NCI-H2107 treated with DMSO at 0.1 percent for 48 hours (cell line): ENCODE data around the gene SMAD1.

ENCODE experiments used
- DNase-seq: peaks from one replicate; lab custom pipeline; 2025; ENCODE audit not compliant: unreplicated experiment; lab: John Stamatoyannopoulos, UW

SMAD1 gene

GRCh38 chr4:145488310-145488709 lies 6.7 kb downstream of the SMAD1 start:
- no peak for DNase-seq

DNA sequence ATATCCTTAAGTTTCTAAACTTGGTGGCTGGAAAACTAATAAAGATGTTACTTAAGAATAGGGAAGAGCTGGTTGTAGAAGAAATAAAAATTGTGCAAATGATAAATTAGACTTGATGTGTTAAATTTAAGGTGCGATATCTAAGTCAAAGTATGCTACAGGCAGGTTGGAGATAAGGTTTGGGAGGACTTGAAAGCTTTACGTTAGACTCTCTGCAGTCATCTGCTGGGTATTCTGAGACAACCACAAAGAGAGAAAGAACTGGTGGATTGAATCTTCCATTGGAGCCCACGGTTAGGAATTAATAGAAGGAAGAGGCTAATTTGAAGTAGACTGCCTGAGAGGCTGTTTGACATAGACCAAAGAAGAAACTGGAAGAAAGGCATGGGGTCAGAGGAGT lies 7.9 kb downstream of the SMAD1 start:
- no peak for DNase-seq

DNA sequence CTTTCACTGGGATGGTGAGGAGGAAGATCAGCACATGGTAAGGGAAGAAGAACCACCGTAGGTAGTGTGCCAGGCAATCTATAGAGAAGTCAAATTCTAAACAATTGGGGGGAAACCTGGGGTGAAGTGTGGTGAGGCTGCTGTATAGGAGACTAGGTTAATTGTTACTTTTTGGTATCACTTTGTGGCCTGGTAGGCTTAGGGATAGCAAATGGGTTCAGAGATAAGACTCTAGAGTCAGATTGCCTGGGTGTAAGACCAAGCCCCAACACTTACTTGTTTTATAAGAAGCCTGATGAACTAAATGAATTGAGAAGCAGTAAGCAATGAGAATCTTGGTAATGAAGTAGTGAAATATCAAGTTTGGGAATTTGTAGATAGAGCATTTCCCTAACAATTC lies 8.7 kb downstream of the SMAD1 start:
- DNase-seq: no peak

- no peak for DNase-seq
These were observed 9.1 kb downstream of the SMAD1 start for GRCh38 chr4:145490796-145491195.

- DNase-seq: no peak
These were observed 10.7 kb downstream of the SMAD1 start for GRCh38 chr4:145492376-145492775.

DNA sequence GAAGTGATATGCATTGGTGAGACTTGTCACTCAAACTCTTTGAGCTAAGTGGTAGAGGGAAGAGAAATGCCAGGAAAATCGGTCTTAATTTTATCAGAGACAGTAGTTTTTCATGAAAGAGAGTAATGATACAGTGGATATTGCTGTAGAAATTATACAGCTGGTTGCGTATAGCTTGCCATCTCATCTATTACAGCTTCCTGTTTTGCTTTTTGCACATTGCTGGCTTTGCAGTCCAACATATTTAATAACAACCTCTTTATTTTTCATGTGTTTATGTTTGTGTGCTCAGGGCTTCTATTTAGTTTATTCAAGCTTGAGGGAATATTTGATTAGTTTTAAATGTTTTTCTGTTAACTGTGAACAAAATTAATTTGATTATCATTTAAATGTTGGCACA lies 11.5 kb downstream of the SMAD1 start:
- no peak for DNase-seq

DNA sequence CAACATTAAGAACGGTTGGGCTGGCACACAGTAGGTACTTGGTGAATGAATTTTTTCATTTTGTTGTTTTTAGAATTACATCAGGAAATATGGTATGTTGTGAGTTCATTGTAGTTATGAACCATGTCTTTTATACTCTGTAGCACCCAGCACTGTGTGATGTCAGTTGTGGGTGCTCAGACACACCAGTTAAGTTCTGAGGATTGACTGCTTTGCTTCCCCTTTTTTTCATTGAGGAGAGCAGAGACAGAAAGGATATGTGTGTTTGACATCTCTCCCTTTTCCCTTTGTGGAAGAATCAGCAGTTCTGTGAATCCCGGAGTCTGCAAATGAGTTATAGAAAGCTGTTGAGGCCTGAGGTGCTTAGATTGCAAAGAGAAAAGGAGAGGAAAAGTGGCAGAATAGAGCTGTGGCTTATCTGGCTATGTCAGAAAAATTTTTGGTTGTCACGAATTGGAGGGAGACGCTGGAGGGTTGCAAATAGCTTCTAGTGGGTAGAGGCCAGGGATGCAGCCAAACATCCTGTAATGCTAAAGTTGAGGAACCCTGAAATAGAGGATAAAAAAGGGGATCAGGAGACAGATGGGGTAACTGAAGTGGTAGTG lies 13.1 kb downstream of the SMAD1 start:
- no peak for DNase-seq

DNA sequence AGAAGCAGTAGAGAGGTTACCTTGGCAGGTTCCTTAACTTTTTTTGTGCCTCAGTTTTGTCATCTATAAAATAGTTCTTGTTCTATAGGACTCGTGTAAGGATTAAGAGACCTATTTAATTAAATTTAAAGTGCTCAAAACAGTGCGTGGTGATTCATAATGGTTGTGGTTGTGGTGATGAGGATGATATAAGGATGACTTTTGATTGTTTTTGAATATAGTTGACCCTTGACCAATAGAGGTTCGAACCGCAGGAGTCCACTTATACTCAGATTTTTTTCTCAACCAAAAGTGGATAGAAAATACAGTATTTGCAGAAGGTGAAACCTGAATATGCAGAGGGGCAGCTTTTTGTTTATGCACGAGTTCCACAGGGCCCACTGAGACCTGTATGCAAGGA lies 14.6 kb downstream of the SMAD1 start:
- no peak for DNase-seq

DNA sequence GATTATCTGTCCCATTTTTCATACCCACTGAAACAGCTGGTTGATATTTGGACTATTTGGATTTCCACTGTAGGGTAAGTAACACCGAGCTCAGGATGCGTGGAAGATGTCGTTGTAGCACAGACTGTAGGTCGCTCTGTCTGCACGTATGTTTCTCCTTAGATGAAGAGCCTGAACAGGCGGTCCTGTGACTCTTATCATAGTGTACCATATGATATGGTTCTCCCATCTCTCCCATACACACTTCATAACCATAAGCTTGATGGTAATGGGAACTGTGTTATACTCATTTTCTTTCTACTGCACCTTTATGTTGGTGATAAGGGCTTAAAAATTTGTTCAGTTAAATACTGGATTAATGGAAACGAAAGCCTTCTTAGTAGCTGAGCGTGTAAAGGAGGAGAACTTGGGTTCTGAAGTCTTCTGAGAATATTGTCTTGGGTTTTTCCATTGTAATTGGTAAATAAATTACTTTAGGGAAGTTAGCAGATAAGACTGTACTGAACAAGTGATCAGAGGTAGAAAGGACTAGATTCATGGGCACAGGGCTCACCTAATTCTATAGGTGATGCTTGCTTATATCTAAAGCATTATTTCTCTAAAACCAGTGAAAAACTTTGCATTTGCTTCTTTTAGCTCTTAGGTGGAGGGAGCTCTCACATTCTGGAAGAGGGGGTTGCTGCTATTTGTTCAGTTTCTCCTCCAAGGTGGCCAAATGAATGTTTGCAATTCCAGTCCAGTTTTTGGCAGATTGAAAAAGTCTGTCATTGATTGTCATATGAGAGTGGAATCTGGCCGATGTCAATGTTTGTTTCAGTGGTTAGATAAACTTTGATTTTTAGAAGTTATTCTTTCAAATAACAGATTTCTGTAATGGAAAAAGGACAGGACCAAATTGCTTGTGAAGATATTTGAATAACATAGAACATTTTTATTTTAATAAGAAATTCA lies 15.8 kb downstream of the SMAD1 start:
- DNase-seq: no peak

- no peak for DNase-seq
These were observed 16.8 kb downstream of the SMAD1 start for GRCh38 chr4:145498430-145498829.

- DNase-seq: no peak
These were observed 19.5 kb downstream of the SMAD1 start for GRCh38 chr4:145501051-145501660.

GRCh38 chr4:145502809-145503208 lies 21.2 kb downstream of the SMAD1 start:
- DNase-seq: no peak

DNA sequence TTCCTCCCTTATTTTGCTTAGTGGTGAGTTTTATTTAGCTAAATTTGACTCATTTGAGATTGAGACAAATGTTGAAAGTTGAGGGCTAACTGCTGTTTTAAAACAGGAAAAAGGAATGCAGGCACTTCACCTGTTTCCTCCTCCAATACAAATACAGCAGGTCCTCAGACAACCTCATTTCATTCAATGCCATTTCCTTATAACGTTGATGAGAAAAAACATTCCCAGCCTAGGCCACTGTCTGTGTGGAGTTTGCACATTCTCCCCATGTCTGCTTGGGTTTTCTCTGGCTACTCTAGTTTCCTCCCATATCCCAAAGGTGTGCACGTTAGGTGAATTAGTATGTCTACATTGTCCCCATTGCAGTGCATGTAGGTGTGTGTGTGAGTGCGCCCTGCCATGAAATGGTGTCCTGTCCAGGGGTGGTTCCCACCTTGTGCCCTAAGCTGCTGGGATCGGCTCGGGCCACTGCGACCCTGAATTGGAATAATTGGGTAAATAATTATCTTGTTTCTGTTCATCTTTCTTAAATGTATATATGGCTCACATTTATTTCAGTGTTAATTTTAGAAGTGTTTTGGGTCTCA lies 21.9 kb downstream of the SMAD1 start:
- no peak for DNase-seq

- no peak for DNase-seq
These were observed 24.3 kb downstream of the SMAD1 start for GRCh38 chr4:145505995-145506394.

GRCh38 chr4:145507636-145508035 lies 26.0 kb downstream of the SMAD1 start:
- no peak for DNase-seq

DNA sequence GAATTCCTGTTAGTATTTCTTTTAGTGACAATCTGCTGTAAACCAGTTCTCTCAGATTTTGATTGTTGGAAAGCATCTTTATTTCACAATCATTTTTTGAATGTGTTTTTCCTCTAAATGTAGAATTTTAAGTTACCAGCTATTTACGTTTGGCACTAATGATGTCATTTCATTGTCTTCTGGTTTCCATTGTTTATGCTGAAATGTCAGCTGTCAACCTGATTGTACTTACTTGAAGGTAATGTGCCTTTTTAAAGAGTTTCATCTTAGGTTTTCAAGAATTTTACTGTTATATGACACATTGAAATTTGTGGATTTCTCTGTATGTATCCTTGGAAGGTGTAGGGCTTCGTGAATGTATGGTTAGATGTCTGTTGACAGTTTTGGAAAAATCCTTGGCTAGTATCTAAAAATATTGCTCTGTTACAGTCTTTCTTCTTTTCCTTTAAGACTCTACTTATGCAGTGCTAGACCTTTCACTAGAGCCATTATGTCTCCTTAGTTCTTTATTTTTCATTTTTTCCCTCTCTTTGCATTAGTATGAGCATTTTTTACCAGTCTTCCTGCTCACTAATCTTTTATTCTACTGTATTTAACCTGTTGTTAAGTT lies 30.4 kb downstream of the SMAD1 start:
- DNase-seq: no peak

DNA sequence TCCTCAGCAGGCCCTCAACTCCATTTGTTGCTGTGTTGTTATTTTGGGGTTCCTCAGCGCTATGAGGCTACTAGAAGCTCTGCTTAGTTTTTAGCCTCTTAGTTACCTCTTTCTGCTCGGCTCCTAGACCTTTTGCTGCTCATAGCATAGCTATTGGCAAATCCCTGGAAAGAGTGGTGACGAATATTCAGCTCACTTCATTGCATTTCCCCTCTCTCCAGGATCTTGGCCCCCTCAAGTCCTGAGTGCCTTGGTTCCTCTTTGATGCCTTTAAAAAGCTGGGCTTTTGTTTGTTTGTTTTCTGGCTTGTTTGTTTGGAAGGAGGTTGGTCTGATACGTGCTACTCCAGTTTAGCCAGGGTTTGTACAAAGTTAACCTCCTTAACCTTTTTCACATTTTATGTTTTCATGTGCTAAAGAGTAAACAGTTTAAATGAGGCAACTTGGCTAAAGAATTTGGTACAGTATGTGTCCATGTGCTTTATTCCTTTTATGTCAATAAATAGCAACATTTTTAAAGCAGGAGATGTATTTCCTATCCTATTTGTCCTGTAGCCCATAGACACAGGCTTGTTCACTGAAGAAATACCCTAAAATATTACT lies 31.5 kb downstream of the SMAD1 start:
- DNase-seq: no peak

- DNase-seq: no peak
These were observed 38.5 kb downstream of the SMAD1 start for GRCh38 chr4:145520172-145520571.

- no peak for DNase-seq
These were observed 39.6 kb downstream of the SMAD1 start for GRCh38 chr4:145521282-145521681.

DNA sequence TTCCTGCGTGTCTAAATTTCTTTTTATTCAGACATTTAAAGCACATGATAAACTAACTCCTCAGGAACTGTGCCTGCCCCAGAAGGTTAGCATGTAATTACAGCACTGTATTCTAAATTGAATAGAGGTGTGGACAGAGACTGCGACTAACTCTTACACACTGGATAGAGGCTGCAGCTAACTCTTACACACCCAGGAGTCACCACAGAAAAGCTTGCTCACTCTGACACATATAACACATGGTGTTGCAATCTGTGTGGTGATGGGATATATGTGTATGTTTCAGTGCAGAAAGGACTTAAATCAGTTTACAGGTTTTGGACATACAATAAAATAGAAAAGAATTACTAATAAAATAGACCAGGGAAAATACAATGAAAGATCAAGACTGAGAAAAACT lies 41.5 kb downstream of the SMAD1 start:
- no peak for DNase-seq

DNA sequence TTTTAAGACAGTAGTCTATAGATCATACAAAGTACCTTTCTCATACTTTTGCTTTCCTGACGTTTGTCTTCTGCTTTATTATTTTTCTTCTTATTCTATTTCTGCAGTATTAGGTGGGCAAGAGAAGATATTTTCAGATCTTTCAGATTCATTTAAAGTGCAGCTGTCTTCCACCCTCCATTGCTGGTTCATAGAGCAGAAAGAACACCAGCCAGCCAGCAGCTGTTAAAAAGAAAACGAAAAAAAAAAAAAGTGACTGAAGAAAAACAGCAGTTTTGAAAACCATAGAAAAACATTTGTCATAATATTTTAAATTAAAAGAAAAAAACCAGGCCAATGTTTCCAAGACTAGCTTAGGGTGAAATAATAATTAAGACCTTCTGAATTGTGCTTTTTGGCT lies 42.9 kb downstream of the SMAD1 start:
- DNase-seq: no peak
